ENCODE measurements around the gene ARHGEF7.

The ARHGEF7 gene

DNA sequence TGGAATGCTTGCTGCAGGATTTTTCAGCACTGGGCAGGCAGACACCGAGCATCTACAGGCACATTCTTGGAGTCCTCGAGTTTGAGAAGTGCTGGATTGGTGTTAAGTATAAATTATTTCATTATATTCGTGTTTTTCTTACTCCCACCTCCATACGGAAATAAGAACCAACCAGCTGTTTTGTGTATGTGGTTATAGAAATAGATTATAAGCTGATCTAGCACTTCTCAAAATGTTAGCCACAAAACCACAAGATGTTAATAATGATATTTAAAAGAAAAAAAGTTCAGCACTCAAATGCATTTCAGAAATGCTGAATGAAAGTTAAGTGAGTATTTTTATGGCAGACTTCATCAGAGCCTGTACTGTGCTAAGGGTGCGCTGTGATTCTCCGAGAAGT is 181.3 kb downstream of the ARHGEF7 start:
- H3K9me3 ChIP-seq (replicated peaks in 1 of 11): no peaks in the 10 kb centered on the region
- H3K27me3 ChIP-seq: no peaks in the 10 kb centered on the region
- peak overlapping the region in 10 of 11 experiments; percentile 24 to 71 (median 49); a peak in 20 of 22 replicates for H3K4me2 ChIP-seq
- H3K27ac ChIP-seq: no peak overlapping the region
- peaks cover 62 to 100% (median 94%) of the 10 kb centered on the region in 11 experiments for H3K36me3 ChIP-seq
- H3K4me1 ChIP-seq: peaks cover 7 to 17% (median 13%) of the 10 kb centered on the region in 10 experiments
- H3K4me3 ChIP-seq: no peak overlapping the region
- H3K9ac ChIP-seq: no peak overlapping the region; a peak in 1 of 22 replicates
- TF ChIP-seq Cebpa-rat (IDR thresholded peaks at IDR 0.05): no peak
- H4K20me1 ChIP-seq: peaks cover 0 to 86% (median 24%) of the 10 kb centered on the region in 11 experiments; a peak in 14 of 22 replicates

DNA sequence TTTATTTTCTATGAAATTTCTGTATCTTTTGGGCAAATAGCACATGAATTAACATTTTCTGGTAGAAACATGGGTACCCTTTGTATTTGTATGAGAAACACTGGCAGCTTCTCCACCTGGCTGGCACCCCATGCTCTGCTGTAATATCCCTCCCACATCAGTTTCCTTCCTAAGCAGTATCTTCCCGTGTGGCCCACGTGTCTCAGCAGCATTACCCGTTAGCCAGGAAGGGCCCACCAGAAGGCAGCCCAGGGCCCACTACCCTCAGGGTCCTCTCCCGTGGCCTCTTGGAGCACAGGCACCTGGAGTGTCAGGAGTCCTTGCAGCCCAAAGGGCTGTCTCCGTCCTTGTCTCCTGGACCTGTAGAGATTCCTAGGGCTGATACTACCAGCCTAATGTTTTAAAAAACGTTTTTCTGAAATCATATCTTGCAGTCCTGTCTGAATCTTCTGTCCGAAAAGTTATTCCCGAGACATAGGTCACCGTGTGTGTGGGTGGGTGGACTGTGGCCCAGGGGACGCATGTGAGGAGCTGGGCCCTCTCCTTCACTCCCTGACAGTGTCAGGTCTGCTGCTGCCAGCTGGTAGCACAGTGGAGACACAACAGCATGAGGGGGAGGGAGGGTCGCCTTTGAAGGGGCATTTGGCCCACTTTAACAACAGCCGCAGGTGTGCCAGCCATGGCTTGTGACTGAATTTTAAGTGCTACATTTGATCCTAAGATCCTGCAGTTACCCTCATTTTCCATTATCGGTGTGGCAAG is 183.3 kb downstream of the ARHGEF7 start:
- peaks cover 0 to 71% (median 24%) of the 10 kb centered on the region in 11 experiments; a peak in 15 of 22 replicates for H4K20me1 ChIP-seq
- no peak overlapping the region for H3K4me3 ChIP-seq

DNA sequence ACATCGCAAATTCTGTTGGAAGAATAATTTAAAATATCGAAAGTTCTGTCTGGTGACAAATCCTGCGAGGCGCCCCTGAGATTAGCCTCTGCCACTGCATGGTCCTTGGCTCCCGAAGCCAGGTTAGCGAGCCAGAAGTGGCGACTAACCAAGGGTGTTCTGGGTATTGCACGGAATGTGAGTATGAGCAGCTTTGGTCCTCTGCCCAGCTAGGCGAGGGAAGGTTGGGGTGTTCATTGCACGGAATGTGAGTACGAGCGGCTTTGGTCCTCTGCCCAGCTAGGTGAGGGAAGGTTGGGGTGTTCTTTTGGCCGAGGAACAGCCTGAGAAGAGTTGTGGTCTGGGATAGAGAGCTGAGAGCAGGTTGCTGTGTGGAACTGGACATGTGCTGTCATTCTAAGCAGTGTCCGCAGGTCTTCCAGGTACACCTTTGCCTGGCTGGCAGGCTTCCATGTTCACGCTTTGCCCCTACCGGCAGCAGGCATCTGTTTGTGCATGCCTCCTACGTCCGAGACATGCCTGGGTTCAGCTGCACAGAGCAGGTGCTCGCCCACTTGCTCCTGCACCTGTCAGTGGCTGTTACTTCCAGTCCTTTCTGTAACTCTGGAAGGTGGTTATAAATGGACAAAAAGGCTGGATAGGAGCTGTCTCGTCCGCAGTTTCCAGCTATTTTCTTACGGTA is 187.1 kb downstream of the ARHGEF7 start:
- peaks cover 0 to 13% (median 10%) of the 10 kb centered on the region in 10 experiments; a peak in 14 of 20 replicates for H3K4me1 ChIP-seq
- peaks cover 84 to 100% (median 99%) of the 10 kb centered on the region in 11 experiments for H3K36me3 ChIP-seq
- H3K9ac ChIP-seq: no peak overlapping the region
- H3K27ac ChIP-seq: no peak overlapping the region
- H3K4me2 ChIP-seq: no peak overlapping the region
- H3K4me3 ChIP-seq: no peak overlapping the region
- H4K20me1 ChIP-seq: peaks cover 0 to 33% (median 9%) of the 10 kb centered on the region in 11 experiments; a peak in 10 of 22 replicates
- H3K9me3 ChIP-seq (replicated peaks in 1 of 11): peaks cover 8 to 25% (median 15%) of the 10 kb centered on the region in 11 experiments; a peak in 20 of 22 replicates
- TF ChIP-seq Cebpa-rat (IDR thresholded peaks at IDR 0.05): no peak
- H3K27me3 ChIP-seq: no peaks in the 10 kb centered on the region

More for the DNA sequence above, 183.3 kb downstream of the ARHGEF7 start:
- H3K36me3 ChIP-seq: peaks cover 63 to 100% (median 94%) of the 10 kb centered on the region in 11 experiments
- peaks cover 7 to 19% (median 14%) of the 10 kb centered on the region in 10 experiments for H3K4me1 ChIP-seq
- H3K9me3 ChIP-seq (replicated peaks in 1 of 11): no peaks in the 10 kb centered on the region
- no peak overlapping the region for H3K9ac ChIP-seq
- no peak for TF ChIP-seq Cebpa-rat (IDR thresholded peaks at IDR 0.05)
- no peak overlapping the region for H3K27ac ChIP-seq
- H3K4me2 ChIP-seq: no peak overlapping the region
- no peaks in the 10 kb centered on the region for H3K27me3 ChIP-seq

DNA sequence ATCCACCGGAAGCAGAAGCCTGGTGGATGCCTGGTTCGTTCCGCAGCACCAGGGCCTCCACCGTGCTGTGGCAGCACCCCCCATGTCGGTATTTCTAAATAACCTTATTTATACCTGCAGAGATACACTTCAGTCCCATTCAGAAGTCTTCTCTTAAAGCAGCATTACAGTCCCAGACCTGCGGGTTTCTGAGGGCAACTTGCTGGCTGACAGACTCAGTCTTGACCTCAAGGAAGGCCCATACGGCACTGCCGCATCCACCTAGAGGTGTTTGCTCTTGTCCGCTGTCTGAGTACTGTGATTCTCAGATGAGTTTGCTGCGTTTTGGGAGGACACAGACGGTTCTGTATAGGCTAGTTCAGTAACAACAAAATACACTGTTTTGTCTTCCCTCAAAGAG is 188.4 kb downstream of the ARHGEF7 start:
- H4K20me1 ChIP-seq: peaks cover 0 to 20% (median 5%) of the 10 kb centered on the region in 11 experiments; a peak in 7 of 22 replicates
- peaks cover 11 to 35% (median 26%) of the 10 kb centered on the region in 11 experiments; a peak in 20 of 22 replicates for H3K9me3 ChIP-seq (replicated peaks in 1 of 11)
- H3K9ac ChIP-seq: no peak overlapping the region
- no peak overlapping the region for H3K4me3 ChIP-seq
- peaks cover 92 to 100% (median 99%) of the 10 kb centered on the region in 11 experiments for H3K36me3 ChIP-seq
- H3K4me2 ChIP-seq: peak overlapping the region in 8 of 11 experiments; percentile 0 to 54 (median 10); a peak in 8 of 22 replicates
- no peaks in the 10 kb centered on the region for H3K27me3 ChIP-seq
- TF ChIP-seq Cebpa-rat (IDR thresholded peaks at IDR 0.05): no peak
- H3K27ac ChIP-seq: no peak overlapping the region
- peaks cover 0 to 13% (median 10%) of the 10 kb centered on the region in 10 experiments; a peak in 14 of 20 replicates for H3K4me1 ChIP-seq

DNA sequence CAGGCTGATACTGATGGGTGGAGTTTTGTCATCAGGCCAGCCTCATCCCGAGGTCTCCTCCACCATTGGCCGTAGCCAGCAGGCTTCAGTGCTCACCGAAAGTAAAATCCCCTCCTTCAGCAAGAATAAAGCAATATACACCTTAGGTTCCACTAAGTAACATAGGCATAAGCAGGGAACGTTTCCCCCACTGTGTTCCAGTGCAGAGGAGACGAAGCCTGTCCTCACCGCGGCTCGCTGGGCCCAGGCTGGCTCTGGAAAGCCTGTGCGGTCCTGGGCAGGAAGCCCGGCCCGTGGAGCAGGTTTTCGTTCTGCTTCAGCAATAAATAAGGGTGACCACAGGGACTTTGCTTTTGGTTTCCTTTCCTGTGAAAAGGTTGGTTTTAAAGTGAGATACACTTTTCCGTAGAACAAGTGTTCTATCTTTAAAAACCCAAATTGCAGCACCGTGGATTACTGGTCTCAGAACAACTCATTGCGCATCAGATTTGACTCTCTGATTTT is 189.0 kb downstream of the ARHGEF7 start:
- Histone ChIP-seq H3K27ac (no peak overlapping the region), H3K36me3 (peaks cover 93 to 100% (median 99%) of the 10 kb centered on the region in 11 experiments), H3K9me3 (replicated peaks in 1 of 11) (peaks cover 11 to 37% (median 26%) of the 10 kb centered on the region in 11 experiments; a peak in 20 of 22 replicates), H3K4me1 (peaks cover 0 to 13% (median 10%) of the 10 kb centered on the region in 10 experiments; a peak in 14 of 20 replicates), H3K4me2 (peak overlapping the region in 8 of 11 experiments; percentile 0 to 54 (median 10); a peak in 9 of 22 replicates), H4K20me1 (peaks cover 0 to 14% (median 0%) of the 10 kb centered on the region in 11 experiments; a peak in 5 of 22 replicates), H3K27me3 (no peaks in the 10 kb centered on the region), H3K4me3 (no peak overlapping the region), H3K9ac (no peak overlapping the region)
- no peak for TF ChIP-seq Cebpa-rat (IDR thresholded peaks at IDR 0.05)

DNA sequence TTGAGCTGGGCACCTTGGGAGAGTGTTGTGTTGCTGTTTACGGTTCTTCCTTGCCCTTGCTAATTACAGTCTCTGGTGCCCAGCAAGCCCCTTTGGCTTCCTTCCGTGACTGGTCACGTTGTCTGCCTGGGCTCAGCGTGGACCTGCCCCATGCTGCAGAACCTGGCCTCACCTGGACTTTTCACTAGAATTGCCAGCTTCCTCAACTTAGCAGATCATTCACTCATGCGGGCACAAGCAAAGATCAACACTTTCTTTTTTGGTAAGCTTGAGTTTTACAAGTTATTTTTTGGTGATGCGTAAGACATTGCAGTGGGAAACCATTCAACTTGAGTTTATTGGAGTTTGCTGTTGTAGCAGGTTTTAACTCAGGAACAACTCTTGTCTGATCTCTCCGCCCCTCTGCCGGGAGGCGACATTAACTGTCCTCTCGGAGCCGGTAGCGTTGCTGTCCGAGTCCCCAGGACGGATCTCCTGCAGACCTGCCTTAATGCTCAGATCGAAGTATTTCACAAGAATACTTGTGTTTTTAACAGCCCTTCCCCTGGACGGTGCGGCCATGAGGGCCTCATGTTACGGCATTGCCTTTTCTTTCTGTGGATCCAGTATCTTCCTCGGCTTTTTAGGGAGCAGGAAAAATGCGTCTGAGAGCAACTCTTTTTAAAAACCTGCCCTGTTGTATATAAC is 189.6 kb downstream of the ARHGEF7 start:
- Histone ChIP-seq H3K4me2 (0 out of 22 replicates have a peak overlapping the region, but pooled peaks of 1 of the 11 experiments have one; percentile 54), H3K9me3 (replicated peaks in 1 of 11) (peaks cover 11 to 41% (median 30%) of the 10 kb centered on the region in 11 experiments; a peak in 20 of 22 replicates)

DNA sequence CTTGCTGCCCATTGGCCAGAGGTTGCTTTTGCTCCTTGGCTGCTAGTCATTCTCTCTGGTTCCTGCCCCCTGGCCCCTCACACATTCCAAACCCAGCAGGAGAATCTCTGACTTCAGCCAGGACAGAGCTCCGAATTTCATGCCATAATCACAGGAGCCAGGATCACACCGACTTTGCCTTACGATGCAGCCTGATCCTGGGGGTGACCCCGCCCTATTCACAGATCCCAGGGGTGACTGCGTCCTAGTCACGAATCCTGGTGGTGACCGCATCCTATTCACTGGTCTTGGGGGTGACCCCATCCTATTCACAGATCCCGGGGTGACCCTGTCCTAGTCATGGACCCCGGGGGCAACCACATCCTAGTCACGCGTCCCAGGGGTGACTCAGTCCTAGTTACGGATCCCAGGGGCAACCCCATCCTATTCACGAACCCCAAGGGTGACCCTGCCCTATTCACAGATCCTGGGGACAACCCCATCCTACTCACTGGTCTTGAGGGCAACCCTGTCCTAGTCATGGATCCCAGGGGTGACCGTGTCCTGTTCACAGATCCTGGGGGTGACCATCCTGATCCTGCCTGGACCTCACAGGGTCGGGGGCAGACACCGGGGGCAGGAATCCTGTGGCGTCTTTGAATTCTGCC is 198.0 kb downstream of the ARHGEF7 start:
- Histone ChIP-seq H4K20me1 (peaks cover 0 to 23% (median 7%) of the 10 kb centered on the region in 11 experiments; a peak in 8 of 22 replicates), H3K27ac (no peak overlapping the region), H3K4me1 (no peaks in the 10 kb centered on the region), H3K4me2 (no peak overlapping the region), H3K36me3 (peaks cover 37 to 61% (median 50%) of the 10 kb centered on the region in 11 experiments), H3K9ac (no peak overlapping the region), H3K27me3 (no peaks in the 10 kb centered on the region), H3K9me3 (replicated peaks in 1 of 11) (peaks cover 12 to 48% (median 33%) of the 10 kb centered on the region in 11 experiments; a peak in 18 of 22 replicates), H3K4me3 (no peak overlapping the region)
- no peak for TF ChIP-seq Cebpa-rat (IDR thresholded peaks at IDR 0.05)

More for the DNA sequence above, 189.6 kb downstream of the ARHGEF7 start:
- Histone ChIP-seq H4K20me1 (peaks cover 0 to 12% (median 0%) of the 10 kb centered on the region in 11 experiments; a peak in 4 of 22 replicates), H3K4me1 (peaks cover 0 to 13% (median 10%) of the 10 kb centered on the region in 10 experiments; a peak in 14 of 20 replicates), H3K36me3 (peaks cover 92 to 100% (median 98%) of the 10 kb centered on the region in 11 experiments), H3K27me3 (no peaks in the 10 kb centered on the region), H3K27ac (no peak overlapping the region), H3K9ac (no peak overlapping the region), H3K4me3 (no peak overlapping the region)
- TF ChIP-seq Cebpa-rat (IDR thresholded peaks at IDR 0.05): no peak

Data from BLaER1 treated with 17β-estradiol and CSF1 and Interleukin-3, amounts not matched to agents 10 nM and 100 nM (cell line).